ENCODE results near the gene TEX44. TPM values are rescaled to one million over a fixed set of nuclear protein-coding genes. Genes with fewer than 3 reads are reported as not detected.
"Not testable (repeated sequence)": the region's sequence is repeated elsewhere in the genome, so short reads cannot be mapped to it uniquely, and the experiment has no call there.

TEX44 gene
- total RNA-seq, 2 donors from 2014 or later, result not detected

GRCh38 chr2:231557571-231558217 is 35.0 kb upstream of the TEX44 start:
- Mint-ChIP-seq H3K36me3 (ENCODE audit: low read depth) (no peaks in the 10 kb centered on the region), H3K4me1 (peaks cover 15% of the 10 kb centered on the region), H3K27me3 (no peaks in the 10 kb centered on the region), H3K4me3 (no peak overlapping the region), H3K27ac (no peak overlapping the region)
- no peaks in the 10 kb centered on the region for H3K9me3 ChIP-seq (ENCODE audit: control insufficient read depth, low read length, poor library complexity, severe bottlenecking)
- DNase-seq (peak; percentile 21 to 47 (median 24)), ATAC-seq (peak; percentile 97)

DNA sequence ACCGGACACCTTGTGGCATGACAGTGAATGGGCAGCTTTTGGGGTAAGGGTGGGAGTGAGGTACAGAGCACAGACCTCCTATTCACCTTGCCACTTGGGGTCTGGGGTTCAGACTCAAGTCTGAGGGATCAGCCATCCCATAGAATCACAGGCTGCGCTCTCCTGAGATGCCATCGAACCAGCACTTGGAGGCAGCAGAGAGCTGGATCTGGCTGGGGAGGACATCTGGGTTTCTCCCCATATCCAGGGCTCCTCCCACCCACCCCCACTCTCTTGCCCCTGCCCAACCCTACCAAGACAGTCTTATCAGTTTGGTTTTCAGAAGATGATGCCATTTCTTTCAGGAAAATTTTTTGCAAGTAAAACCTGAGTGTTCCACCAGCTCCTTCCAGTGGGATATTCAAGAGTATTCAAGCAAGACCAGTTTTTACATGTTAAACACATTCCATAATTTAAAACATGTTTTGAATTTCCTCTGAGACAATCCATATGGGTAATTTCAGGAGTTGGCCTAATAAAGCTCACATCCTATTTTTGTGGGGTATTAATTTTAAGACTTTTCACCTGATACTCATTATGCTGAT is 29.2 kb upstream of the TEX44 start:
- no peaks in the 10 kb centered on the region for H3K36me3 Mint-ChIP-seq (ENCODE audit: low read depth)
- ATAC-seq (peak; percentile 66), DNase-seq (no peak)
- no peak overlapping the region for H3K4me3 Mint-ChIP-seq
- H3K9me3 ChIP-seq (ENCODE audit: control insufficient read depth, low read length, poor library complexity, severe bottlenecking), result no peaks in the 10 kb centered on the region
- H3K27me3 Mint-ChIP-seq, result no peaks in the 10 kb centered on the region
- H3K4me1 Mint-ChIP-seq, result no peaks in the 10 kb centered on the region
- no peak overlapping the region for H3K27ac Mint-ChIP-seq

DNA sequence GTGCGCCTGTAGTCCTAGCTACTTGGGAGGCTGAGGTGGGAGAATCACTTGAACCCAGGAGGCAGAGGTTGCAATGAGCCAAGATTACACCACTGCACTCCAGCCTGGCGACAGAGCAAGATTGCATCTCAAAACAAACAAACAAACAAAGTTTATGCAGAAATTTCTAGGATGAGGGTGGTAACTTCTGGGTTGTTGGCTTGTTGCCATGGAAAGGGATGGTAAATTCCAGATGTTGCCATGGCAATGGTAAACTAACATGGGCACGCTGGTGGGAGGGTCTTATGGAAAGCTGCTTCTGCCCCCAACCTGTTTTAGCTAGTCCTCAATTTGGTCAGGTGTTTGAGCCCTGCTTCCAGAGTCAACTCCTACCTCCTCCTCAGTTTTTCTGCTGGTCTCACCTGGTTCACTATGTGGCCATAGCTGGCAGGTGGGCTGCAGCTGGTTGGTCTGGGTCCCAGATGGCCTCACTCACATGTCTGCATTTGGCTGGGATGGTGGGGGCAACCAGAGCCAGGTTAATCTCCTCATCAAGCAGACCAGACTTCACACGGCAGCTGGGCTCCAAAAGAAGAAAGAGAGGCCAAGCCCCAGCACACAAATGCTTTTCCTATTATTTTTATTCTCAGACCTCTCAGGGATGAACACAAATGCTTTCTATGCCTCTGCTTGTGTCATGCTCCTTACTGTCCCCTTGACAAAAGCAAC is 26.6 kb upstream of the TEX44 start:
- DNase-seq (no peak), ATAC-seq (no peak)
- no peaks in the 10 kb centered on the region for H3K27me3 Mint-ChIP-seq
- H3K27ac Mint-ChIP-seq, result no peak overlapping the region
- no peak overlapping the region for H3K4me3 Mint-ChIP-seq
- H3K36me3 Mint-ChIP-seq (ENCODE audit: low read depth), result no peaks in the 10 kb centered on the region
- H3K9me3 ChIP-seq (ENCODE audit: control insufficient read depth, low read length, poor library complexity, severe bottlenecking), result no peaks in the 10 kb centered on the region
- peaks cover 2% of the 10 kb centered on the region for H3K4me1 Mint-ChIP-seq

DNA sequence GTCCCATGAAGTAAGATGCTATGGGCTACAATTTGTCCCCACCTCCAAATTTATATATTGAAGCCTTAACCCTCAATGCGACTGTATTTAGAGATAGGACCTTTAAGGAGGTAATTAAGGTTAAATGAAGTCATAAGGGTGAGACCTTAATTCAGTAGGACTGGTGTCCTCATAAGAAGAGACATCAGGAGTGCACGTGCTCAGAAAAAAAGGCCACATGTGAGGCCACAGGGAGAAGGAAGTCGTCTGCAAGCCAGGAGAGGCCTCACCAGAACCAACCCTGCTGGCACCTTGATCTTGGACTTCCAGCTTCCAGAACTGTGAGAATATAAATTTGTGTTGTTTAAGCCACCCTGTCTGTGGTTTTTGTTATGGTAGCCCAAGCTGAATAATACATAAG is 25.5 kb upstream of the TEX44 start:
- Mint-ChIP-seq H3K27me3 (no peaks in the 10 kb centered on the region), H3K27ac (no peak overlapping the region)

GRCh38 chr2:231568098-231568784 is 24.4 kb upstream of the TEX44 start:
- ATAC-seq (no peak), DNase-seq (no peak)
- peaks cover 2% of the 10 kb centered on the region for H3K4me1 Mint-ChIP-seq
- H3K27me3 Mint-ChIP-seq, result no peaks in the 10 kb centered on the region
- no peaks in the 10 kb centered on the region for H3K36me3 Mint-ChIP-seq (ENCODE audit: low read depth)
- H3K27ac Mint-ChIP-seq, result peak overlapping the region; percentile 68
- no peak overlapping the region for H3K4me3 Mint-ChIP-seq
- no peaks in the 10 kb centered on the region for H3K9me3 ChIP-seq (ENCODE audit: control insufficient read depth, low read length, poor library complexity, severe bottlenecking)

More for the DNA sequence above, 25.5 kb upstream of the TEX44 start:
- Mint-ChIP-seq H3K36me3 (ENCODE audit: low read depth) (no peaks in the 10 kb centered on the region), H3K4me3 (no peak overlapping the region), H3K4me1 (peaks cover 2% of the 10 kb centered on the region)
- DNase-seq, result no peak
- no peak for ATAC-seq
- H3K9me3 ChIP-seq (ENCODE audit: control insufficient read depth, low read length, poor library complexity, severe bottlenecking), result no peaks in the 10 kb centered on the region

DNA sequence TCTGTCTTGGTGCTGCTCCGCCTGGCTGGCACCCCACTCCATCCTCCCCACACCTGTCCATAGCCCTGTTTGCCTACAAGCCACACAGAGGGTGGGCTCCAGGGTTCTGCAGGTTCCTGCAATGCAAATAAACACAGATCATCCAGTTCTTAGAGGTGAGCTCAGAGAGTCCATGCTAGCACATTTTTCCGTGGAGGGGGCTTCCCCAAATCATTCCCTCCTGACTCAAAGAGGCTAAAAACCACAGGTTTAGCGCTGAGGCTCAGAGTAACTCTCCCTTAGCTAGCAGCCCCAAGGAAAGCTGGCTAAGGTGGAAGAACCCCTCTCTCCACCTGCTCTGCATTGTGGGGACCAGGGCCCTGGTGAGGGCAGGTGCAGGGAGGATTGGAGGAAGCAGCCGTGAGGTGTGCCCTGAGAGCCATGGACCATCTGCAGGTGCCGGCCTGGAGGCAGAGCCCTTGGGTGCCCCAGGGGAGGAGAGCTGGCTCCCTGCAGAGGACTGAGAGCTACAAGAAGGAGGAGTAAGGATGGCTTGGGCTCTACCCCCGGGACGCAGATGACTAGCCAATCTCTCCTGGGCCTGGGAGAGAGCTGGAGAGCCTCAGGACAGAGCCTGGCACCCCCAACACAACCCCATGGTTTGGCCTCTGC is 23.8 kb upstream of the TEX44 start:
- no peaks in the 10 kb centered on the region for H3K9me3 ChIP-seq (ENCODE audit: control insufficient read depth, low read length, poor library complexity, severe bottlenecking)
- DNase-seq (no peak), ATAC-seq (no peak)
- H3K4me3 Mint-ChIP-seq, result no peak overlapping the region
- H3K27me3 Mint-ChIP-seq, result no peaks in the 10 kb centered on the region
- no peaks in the 10 kb centered on the region for H3K36me3 Mint-ChIP-seq (ENCODE audit: low read depth)
- peaks cover 4% of the 10 kb centered on the region for H3K4me1 Mint-ChIP-seq
- H3K27ac Mint-ChIP-seq, result peak overlapping the region; percentile 68

- not testable (repeated sequence) for ATAC-seq; H3K4me1 Mint-ChIP-seq; H3K36me3 Mint-ChIP-seq (ENCODE audit: low read depth); H3K27ac Mint-ChIP-seq; H3K4me3 Mint-ChIP-seq; H3K9me3 ChIP-seq (ENCODE audit: control insufficient read depth, low read length, poor library complexity, severe bottlenecking); DNase-seq; H3K27me3 Mint-ChIP-seq
Measured at GRCh38 chr2:231570915-231571314, 21.7 kb upstream of the TEX44 start.

GRCh38 chr2:231571661-231572191 is 20.9 kb upstream of the TEX44 start:
- H3K4me3 Mint-ChIP-seq, result no peak overlapping the region
- H3K9me3 ChIP-seq (ENCODE audit: control insufficient read depth, low read length, poor library complexity, severe bottlenecking), result no peaks in the 10 kb centered on the region
- DNase-seq (no peak), ATAC-seq (no peak)
- H3K27me3 Mint-ChIP-seq, result no peaks in the 10 kb centered on the region
- no peaks in the 10 kb centered on the region for H3K36me3 Mint-ChIP-seq (ENCODE audit: low read depth)
- H3K4me1 Mint-ChIP-seq, result peaks cover 4% of the 10 kb centered on the region
- H3K27ac Mint-ChIP-seq, result no peak overlapping the region

- no peaks in the 10 kb centered on the region for H3K27me3 Mint-ChIP-seq
- H3K27ac Mint-ChIP-seq, result no peak overlapping the region
- H3K36me3 Mint-ChIP-seq (ENCODE audit: low read depth), result no peaks in the 10 kb centered on the region
- H3K9me3 ChIP-seq (ENCODE audit: control insufficient read depth, low read length, poor library complexity, severe bottlenecking), result no peaks in the 10 kb centered on the region
- DNase-seq, result no peak
- H3K4me3 Mint-ChIP-seq, result no peak overlapping the region
- ATAC-seq, result no peak
- H3K4me1 Mint-ChIP-seq, result peaks cover 4% of the 10 kb centered on the region
Measured at GRCh38 chr2:231573096-231573495, 19.6 kb upstream of the TEX44 start.

- Mint-ChIP-seq H3K4me3 (no peak overlapping the region), H3K27ac (no peak overlapping the region), H3K27me3 (no peaks in the 10 kb centered on the region), H3K36me3 (ENCODE audit: low read depth) (no peaks in the 10 kb centered on the region), H3K4me1 (peaks cover 2% of the 10 kb centered on the region)
- ATAC-seq (no peak), DNase-seq (no peak)
- no peaks in the 10 kb centered on the region for H3K9me3 ChIP-seq (ENCODE audit: control insufficient read depth, low read length, poor library complexity, severe bottlenecking)
Measured at GRCh38 chr2:231573698-231574421, 18.8 kb upstream of the TEX44 start.

DNA sequence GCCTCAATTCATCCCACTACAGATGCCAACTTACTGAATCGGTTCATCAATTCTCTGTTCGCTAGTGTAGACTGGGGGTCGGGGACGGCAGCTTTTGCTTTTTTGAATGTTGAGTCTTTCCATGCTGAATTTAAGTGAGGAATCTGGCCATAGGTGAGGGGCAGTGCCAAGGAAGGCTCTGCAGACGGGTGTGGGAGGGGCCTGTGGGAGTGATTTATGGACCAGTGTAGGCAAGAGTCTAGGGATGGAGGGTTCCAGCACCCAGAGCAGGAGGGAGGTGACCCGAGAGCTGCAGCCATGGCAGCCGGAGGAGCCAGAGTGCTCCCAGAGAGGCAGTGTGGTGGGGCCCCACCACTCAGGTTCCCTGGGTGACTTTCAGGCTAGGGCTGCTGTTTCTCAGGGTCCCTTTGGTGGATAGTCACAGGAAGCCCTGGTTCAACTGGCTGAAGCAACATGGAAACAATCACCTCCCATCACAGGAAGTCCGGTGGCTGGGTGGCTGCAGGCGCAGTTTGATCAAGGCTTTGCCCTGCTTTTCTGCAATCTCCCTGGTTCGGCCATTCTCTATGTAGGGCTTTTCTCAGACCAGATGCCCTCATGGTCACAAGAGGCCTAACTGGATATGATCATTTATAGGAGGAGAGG is 16.9 kb upstream of the TEX44 start:
- ATAC-seq (no peak), DNase-seq (no peak)
- Mint-ChIP-seq H3K4me1 (peaks cover 2% of the 10 kb centered on the region), H3K27ac (no peak overlapping the region), H3K27me3 (no peaks in the 10 kb centered on the region), H3K4me3 (no peak overlapping the region), H3K36me3 (ENCODE audit: low read depth) (peaks cover 3% of the 10 kb centered on the region)
- no peaks in the 10 kb centered on the region for H3K9me3 ChIP-seq (ENCODE audit: control insufficient read depth, low read length, poor library complexity, severe bottlenecking)

DNA sequence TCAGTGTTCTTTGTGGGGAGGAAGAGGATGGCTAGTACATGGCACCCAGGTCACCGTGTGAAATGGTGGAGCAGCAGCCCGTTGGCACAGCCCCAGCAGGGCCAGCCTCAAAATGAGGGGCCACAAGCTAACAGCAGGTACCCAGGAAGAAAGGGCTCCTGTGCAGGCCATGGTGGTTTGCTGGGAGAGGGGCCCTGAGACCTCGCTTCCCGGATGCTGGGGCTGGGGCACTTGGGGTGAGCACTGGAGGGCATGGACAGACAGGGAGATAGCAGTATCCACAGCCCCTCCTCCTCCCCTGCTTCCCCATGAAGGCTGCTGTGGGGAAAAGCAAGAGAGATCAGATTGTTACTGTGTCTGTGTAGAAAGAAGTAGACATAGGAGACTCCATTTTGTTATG is 16.2 kb upstream of the TEX44 start:
- Mint-ChIP-seq H3K27ac (no peak overlapping the region), H3K4me1 (peaks cover 2% of the 10 kb centered on the region), H3K27me3 (no peaks in the 10 kb centered on the region), H3K36me3 (ENCODE audit: low read depth) (peaks cover 3% of the 10 kb centered on the region), H3K4me3 (no peak overlapping the region)
- no peak for DNase-seq
- ATAC-seq, result no peak
- H3K9me3 ChIP-seq (ENCODE audit: control insufficient read depth, low read length, poor library complexity, severe bottlenecking), result no peaks in the 10 kb centered on the region
